ENCODE results near the gene AIMP1. TPM values are rescaled to one million over a fixed set of nuclear protein-coding genes. Genes with fewer than 3 reads are reported as not detected.
A peak's percentile ranks its signal among the peaks of the same experiment; 100 is the strongest.

The AIMP1 gene
- total RNA-seq, 1 donor from 2014 or later = 46.8 TPM

DNA sequence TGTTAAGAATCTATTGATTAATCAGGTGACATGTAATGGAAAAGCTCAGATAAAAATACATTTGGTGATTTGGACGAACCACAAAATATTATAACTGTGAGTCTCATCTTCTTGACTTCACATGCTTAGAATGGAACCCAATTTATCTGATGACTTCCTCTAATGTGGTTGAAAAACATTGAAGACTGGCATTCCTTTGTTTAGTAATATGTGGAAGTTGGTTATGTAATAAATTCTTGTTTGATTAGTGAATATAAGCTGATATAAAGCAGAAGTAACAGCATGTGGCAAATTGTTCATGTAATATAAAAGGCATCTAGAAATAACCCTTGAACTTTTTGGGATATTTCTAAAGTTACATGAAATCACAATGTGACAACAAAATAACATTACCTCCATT is 42.5 kb downstream of the AIMP1 start:
- no peak overlapping the region for H3K4me2 ChIP-seq (ENCODE audit: low read length)
- peaks cover 1% of the 10 kb centered on the region for H3K4me1 Mint-ChIP-seq (ENCODE audit: low read depth, unreplicated experiment)
- peaks cover 2% of the 10 kb centered on the region for H3K9me3 Mint-ChIP-seq (ENCODE audit: unreplicated experiment)
- H3K36me3 ChIP-seq (ENCODE audit: insufficient read depth, low read length) = no peaks in the 10 kb centered on the region
- H3K27ac Mint-ChIP-seq (ENCODE audit: unreplicated experiment) = no peak overlapping the region
- peak overlapping the region; percentile 53 for H3K27ac ChIP-seq (ENCODE audit: low read depth, low read length)
- no peak for TF ChIP-seq EZH2 (IDR thresholded peaks at IDR 0.05; ENCODE audit: insufficient read depth, low read length)
- TF ChIP-seq, protein P1, sequence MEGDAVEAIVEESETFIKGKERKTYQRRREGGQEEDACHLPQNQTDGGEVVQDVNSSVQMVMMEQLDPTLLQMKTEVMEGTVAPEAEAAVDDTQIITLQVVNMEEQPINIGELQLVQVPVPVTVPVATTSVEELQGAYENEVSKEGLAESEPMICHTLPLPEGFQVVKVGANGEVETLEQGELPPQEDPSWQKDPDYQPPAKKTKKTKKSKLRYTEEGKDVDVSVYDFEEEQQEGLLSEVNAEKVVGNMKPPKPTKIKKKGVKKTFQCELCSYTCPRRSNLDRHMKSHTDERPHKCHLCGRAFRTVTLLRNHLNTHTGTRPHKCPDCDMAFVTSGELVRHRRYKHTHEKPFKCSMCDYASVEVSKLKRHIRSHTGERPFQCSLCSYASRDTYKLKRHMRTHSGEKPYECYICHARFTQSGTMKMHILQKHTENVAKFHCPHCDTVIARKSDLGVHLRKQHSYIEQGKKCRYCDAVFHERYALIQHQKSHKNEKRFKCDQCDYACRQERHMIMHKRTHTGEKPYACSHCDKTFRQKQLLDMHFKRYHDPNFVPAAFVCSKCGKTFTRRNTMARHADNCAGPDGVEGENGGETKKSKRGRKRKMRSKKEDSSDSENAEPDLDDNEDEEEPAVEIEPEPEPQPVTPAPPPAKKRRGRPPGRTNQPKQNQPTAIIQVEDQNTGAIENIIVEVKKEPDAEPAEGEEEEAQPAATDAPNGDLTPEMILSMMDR (IDR thresholded peaks at IDR 0.05; ENCODE audit: insufficient read depth, low read depth, low read length) = no peak
- H3K4me3 Mint-ChIP-seq (ENCODE audit: unreplicated experiment) = no peak overlapping the region
- no peaks in the 10 kb centered on the region for H3K27me3 ChIP-seq (ENCODE audit: insufficient read depth, low read length)
- no peaks in the 10 kb centered on the region for H3K36me3 Mint-ChIP-seq (ENCODE audit: low read depth, unreplicated experiment)
- H3K9me3 ChIP-seq (ENCODE audit: insufficient read depth, low read depth, low read length) = no peaks in the 10 kb centered on the region
- no peak overlapping the region for H2AFZ ChIP-seq (ENCODE audit: low read depth, low read length)
- peak; percentile 90 for DNase-seq (ENCODE audit: low read depth)
- no peaks in the 10 kb centered on the region for H3K79me2 ChIP-seq (ENCODE audit: insufficient read depth, low read length)
- FAIRE-seq = peak; percentile 92
- no peak overlapping the region for H3K4me3 ChIP-seq (ENCODE audit: insufficient read depth, low read depth, low read length)
- H3K4me1 ChIP-seq (ENCODE audit: insufficient read depth, low read length) = no peaks in the 10 kb centered on the region
- H3K27me3 Mint-ChIP-seq (ENCODE audit: low read depth, unreplicated experiment) = no peaks in the 10 kb centered on the region
- H4K20me1 ChIP-seq (ENCODE audit: insufficient read depth, low read length) = no peaks in the 10 kb centered on the region
- H3K9ac ChIP-seq (ENCODE audit: low read length) = no peak overlapping the region

DNA sequence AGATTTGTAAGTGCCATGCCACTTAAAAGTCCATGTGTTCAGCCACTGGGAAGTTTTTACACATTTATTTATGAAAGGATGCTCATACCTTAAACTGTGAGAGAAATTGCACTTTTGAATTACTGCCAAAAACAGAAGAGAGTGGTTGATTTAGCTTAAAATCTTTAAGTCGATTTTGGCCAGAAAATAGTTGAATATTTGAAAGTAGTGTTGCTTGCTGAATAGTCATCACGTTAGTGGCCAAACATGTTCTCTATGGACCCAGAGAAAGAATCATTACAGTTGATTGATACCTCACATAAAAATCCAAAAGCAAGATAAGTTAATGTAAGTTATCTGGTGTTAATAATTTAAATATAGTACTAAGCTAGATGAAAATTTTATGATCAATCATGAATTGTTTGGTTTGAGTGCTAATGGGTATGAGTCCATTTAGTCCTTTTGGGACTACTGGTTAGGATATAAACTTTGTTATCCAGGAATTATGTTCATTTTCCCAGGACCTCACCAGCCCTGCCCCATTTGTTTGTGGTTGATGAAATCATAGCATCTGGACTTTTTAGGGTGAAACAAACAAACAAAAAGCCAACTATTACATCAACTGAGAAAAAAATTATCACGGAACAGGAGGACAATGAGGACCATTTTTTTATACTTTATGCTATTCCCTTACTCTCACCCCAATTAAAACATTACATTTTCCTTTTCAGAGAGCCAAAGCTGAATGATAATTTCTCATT is 45.9 kb downstream of the AIMP1 start:
- H3K4me3 Mint-ChIP-seq (ENCODE audit: unreplicated experiment) = no peak overlapping the region
- H3K36me3 Mint-ChIP-seq (ENCODE audit: low read depth, unreplicated experiment) = no peaks in the 10 kb centered on the region
- H3K36me3 ChIP-seq (ENCODE audit: insufficient read depth, low read length) = no peaks in the 10 kb centered on the region
- no peak for DNase-seq (ENCODE audit: low read depth)
- H3K27ac Mint-ChIP-seq (ENCODE audit: unreplicated experiment) = no peak overlapping the region
- no peak overlapping the region for H3K9ac ChIP-seq (ENCODE audit: low read length)
- no peaks in the 10 kb centered on the region for H4K20me1 ChIP-seq (ENCODE audit: insufficient read depth, low read length)
- peaks cover 11% of the 10 kb centered on the region for H3K4me1 ChIP-seq (ENCODE audit: insufficient read depth, low read length)
- no peaks in the 10 kb centered on the region for H3K27me3 Mint-ChIP-seq (ENCODE audit: low read depth, unreplicated experiment)
- no peaks in the 10 kb centered on the region for H3K9me3 Mint-ChIP-seq (ENCODE audit: unreplicated experiment)
- H3K27ac ChIP-seq (ENCODE audit: low read depth, low read length) = no peak overlapping the region
- no peak overlapping the region for H3K4me3 ChIP-seq (ENCODE audit: insufficient read depth, low read depth, low read length)
- TF ChIP-seq EZH2 (IDR thresholded peaks at IDR 0.05; ENCODE audit: insufficient read depth, low read length) = no peak
- TF ChIP-seq, protein P1 (IDR thresholded peaks at IDR 0.05; ENCODE audit: insufficient read depth, low read depth, low read length) = no peak
- H3K27me3 ChIP-seq (ENCODE audit: insufficient read depth, low read length) = no peaks in the 10 kb centered on the region
- H3K4me1 Mint-ChIP-seq (ENCODE audit: low read depth, unreplicated experiment) = peaks cover 23% of the 10 kb centered on the region
- H2AFZ ChIP-seq (ENCODE audit: low read depth, low read length) = no peak overlapping the region
- FAIRE-seq = no peak
- no peak overlapping the region for H3K4me2 ChIP-seq (ENCODE audit: low read length)
- peaks cover 3% of the 10 kb centered on the region for H3K9me3 ChIP-seq (ENCODE audit: insufficient read depth, low read depth, low read length)
- no peaks in the 10 kb centered on the region for H3K79me2 ChIP-seq (ENCODE audit: insufficient read depth, low read length)

DNA sequence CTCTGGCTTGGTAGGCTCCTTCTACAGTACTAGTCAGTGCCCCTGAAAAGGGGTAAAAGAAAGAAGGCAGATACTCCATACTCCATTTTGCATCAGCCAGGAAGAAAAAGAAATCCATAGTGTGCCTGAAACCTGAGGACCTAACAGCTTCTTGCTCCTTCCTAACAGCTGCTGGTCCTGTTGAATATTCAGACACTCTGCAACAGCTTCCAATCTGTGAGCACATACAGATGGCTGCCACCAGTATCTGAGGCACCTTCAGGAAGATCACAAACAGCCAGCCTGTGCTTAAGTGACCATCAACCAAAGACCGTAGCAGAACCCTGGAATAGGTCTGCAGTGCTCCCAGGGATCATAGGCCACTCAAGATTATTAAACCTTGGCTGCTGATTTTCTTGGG is 47.9 kb downstream of the AIMP1 start:
- no peak overlapping the region for H2AFZ ChIP-seq (ENCODE audit: low read depth, low read length)
- H3K4me1 Mint-ChIP-seq (ENCODE audit: low read depth, unreplicated experiment) = peaks cover 23% of the 10 kb centered on the region
- peak; percentile 81 for FAIRE-seq

More for the DNA sequence above, 47.9 kb downstream of the AIMP1 start:
- Histone ChIP-seq H3K79me2 (ENCODE audit: insufficient read depth, low read length) (no peaks in the 10 kb centered on the region), H3K27me3 (ENCODE audit: insufficient read depth, low read length) (no peaks in the 10 kb centered on the region), H3K4me1 (ENCODE audit: insufficient read depth, low read length) (peaks cover 11% of the 10 kb centered on the region), H3K4me3 (ENCODE audit: insufficient read depth, low read depth, low read length) (no peak overlapping the region), H4K20me1 (ENCODE audit: insufficient read depth, low read length) (no peaks in the 10 kb centered on the region), H3K4me2 (ENCODE audit: low read length) (no peak overlapping the region), H3K36me3 (ENCODE audit: insufficient read depth, low read length) (no peaks in the 10 kb centered on the region), H3K9me3 (ENCODE audit: insufficient read depth, low read depth, low read length) (peaks cover 3% of the 10 kb centered on the region), H3K27ac (ENCODE audit: low read depth, low read length) (no peak overlapping the region), H3K9ac (ENCODE audit: low read length) (no peak overlapping the region)
- H3K27ac Mint-ChIP-seq (ENCODE audit: unreplicated experiment) = no peak overlapping the region
- no peaks in the 10 kb centered on the region for H3K36me3 Mint-ChIP-seq (ENCODE audit: low read depth, unreplicated experiment)
- no peaks in the 10 kb centered on the region for H3K27me3 Mint-ChIP-seq (ENCODE audit: low read depth, unreplicated experiment)
- TF ChIP-seq EZH2 (IDR thresholded peaks at IDR 0.05; ENCODE audit: insufficient read depth, low read length) = no peak
- TF ChIP-seq, protein P1 (IDR thresholded peaks at IDR 0.05; ENCODE audit: insufficient read depth, low read depth, low read length) = no peak
- no peaks in the 10 kb centered on the region for H3K9me3 Mint-ChIP-seq (ENCODE audit: unreplicated experiment)
- DNase-seq (ENCODE audit: low read depth) = no peak
- H3K4me3 Mint-ChIP-seq (ENCODE audit: unreplicated experiment) = no peak overlapping the region

Data from astrocyte (in vitro differentiated cells and primary cell).